Mesenchymal stem cell (in vitro differentiated cells and primary cell): Measurements from ENCODE around the gene ATAD2B.
A peak's percentile ranks its signal among the peaks of the same experiment; 100 is the strongest.

Experiments
- DNase-seq: peaks from one replicate; pipeline ENCODE4 v3.0.0-alpha.2; 2013
- H2AFZ ChIP-seq: one replicate; pipeline ENCODE4 v1.6.1; 2013; ENCODE audit warnings: low read depth, mild to moderate bottlenecking, control low read depth, inconsistent platforms, low read length, moderate library complexity
- H2AK5ac ChIP-seq: 2 replicates; pipeline ENCODE4 v1.6.1; 2013; ENCODE audit warnings: low read length, moderate library complexity, mild to moderate bottlenecking, inconsistent platforms; ENCODE audit not compliant: severe bottlenecking
- H2BK120ac ChIP-seq: one replicate; pipeline ENCODE4 v1.6.1; 2013; ENCODE audit warnings: low read depth, mild to moderate bottlenecking, inconsistent platforms, low read length, moderate library complexity
- H2BK12ac ChIP-seq, 2 experiments: one replicate each; pipeline ENCODE4 v1.6.1; 2013; ENCODE audit warnings: inconsistent platforms in 2 of 2, low read length in 2 of 2, mild to moderate bottlenecking in 2 of 2, moderate library complexity in 2 of 2, control low read depth in 1 of 2
- H2BK15ac ChIP-seq: one replicate; pipeline ENCODE4 v1.6.1; 2013; ENCODE audit warnings: mild to moderate bottlenecking, low read depth, inconsistent platforms; ENCODE audit not compliant: poor library complexity, severe bottlenecking
- H2BK5ac ChIP-seq: 2 replicates; pipeline ENCODE4 v1.6.1; 2013; ENCODE audit warnings: low read depth, mild to moderate bottlenecking, low read length, control low read depth, inconsistent platforms; ENCODE audit not compliant: poor library complexity, severe bottlenecking
- H3K14ac ChIP-seq, 2 experiments: one replicate each; pipeline ENCODE4 v1.6.1; 2013; ENCODE audit warnings: inconsistent platforms in 2 of 2, low read length in 2 of 2, control low read depth in 1 of 2, mild to moderate bottlenecking in 1 of 2, moderate library complexity in 1 of 2
- H3K18ac ChIP-seq, 2 experiments: one replicate each; pipeline ENCODE4 v1.6.1; 2013; ENCODE audit warnings: inconsistent platforms in 2 of 2, low read length in 2 of 2, control low read depth in 1 of 2, low read depth in 1 of 2, mild to moderate bottlenecking in 1 of 2
- H3K23ac ChIP-seq, 2 experiments: one replicate each; pipeline ENCODE4 v1.6.1; 2013; ENCODE audit warnings: inconsistent platforms in 2 of 2, low read length in 2 of 2, mild to moderate bottlenecking in 2 of 2, moderate library complexity in 2 of 2, control low read depth in 1 of 2
- H3K27ac ChIP-seq: 2 replicates; pipeline ENCODE4 v1.5.1; 2013; ENCODE audit warnings: mild to moderate bottlenecking, moderate library complexity, low read length, control low read depth, inconsistent platforms; ENCODE audit not compliant: poor library complexity, severe bottlenecking
- H3K27me3 ChIP-seq, 2 experiments: 2 replicates each; pipeline versions ENCODE4 v1.6.1 to v1.7.0; 2013; ENCODE audit warnings: low read length in 2 of 2, mild to moderate bottlenecking in 2 of 2, moderate library complexity in 2 of 2, control low read depth in 1 of 2, inconsistent platforms in 1 of 2; ENCODE audit not compliant: control insufficient read depth in 1 of 2, insufficient read depth in 1 of 2
- H3K36me3 ChIP-seq, 2 experiments: 2 replicates each; pipeline versions ENCODE4 v1.6.1 to v1.7.0; 2013; ENCODE audit warnings: low read length in 2 of 2, control low read depth in 1 of 2, inconsistent platforms in 1 of 2, low read depth in 1 of 2, mild to moderate bottlenecking in 1 of 2; ENCODE audit not compliant: insufficient read depth in 2 of 2, control insufficient read depth in 1 of 2
- H3K4ac ChIP-seq, 2 experiments: one replicate each; pipeline ENCODE4 v1.6.1; 2013; ENCODE audit warnings: inconsistent platforms in 2 of 2, low read length in 2 of 2, mild to moderate bottlenecking in 2 of 2, moderate library complexity in 2 of 2, control low read depth in 1 of 2, low read depth in 1 of 2
- H3K4me1 ChIP-seq: 2 replicates; pipeline ENCODE4 v1.6.1; 2013; ENCODE audit warnings: low read depth, low read length, control low read depth; ENCODE audit not compliant: control insufficient read depth, insufficient read depth
- H3K4me2 ChIP-seq: 2 replicates; pipeline ENCODE4 v1.6.1; 2013; ENCODE audit warnings: low read length, mild to moderate bottlenecking, inconsistent platforms; ENCODE audit not compliant: poor library complexity, severe bottlenecking
- H3K4me3 ChIP-seq, 2 experiments: 2 replicates each; pipeline versions ENCODE4 v1.5.1 to v1.7.0; 2013; ENCODE audit warnings: low read length in 2 of 2, mild to moderate bottlenecking in 2 of 2, control low read depth in 1 of 2, low read depth in 1 of 2; ENCODE audit not compliant: insufficient read depth in 1 of 2
- H3K79me1 ChIP-seq: replicated peaks from 2 replicates; pipeline ENCODE4 v1.6.1; 2013; ENCODE audit warnings: mild to moderate bottlenecking, control low read depth, low read length, inconsistent platforms; ENCODE audit not compliant: poor library complexity, severe bottlenecking
- H3K9ac ChIP-seq: 2 replicates; pipeline ENCODE4 v1.7.0; 2013; ENCODE audit warnings: mild to moderate bottlenecking, low read length, moderate library complexity
- H3K9me3 ChIP-seq: 2 replicates; pipeline ENCODE4 v1.7.0; 2013; ENCODE audit warnings: mild to moderate bottlenecking, low read length; ENCODE audit not compliant: control insufficient read depth
- H4K8ac ChIP-seq: one replicate; pipeline ENCODE4 v1.6.1; 2013; ENCODE audit warnings: inconsistent platforms, mild to moderate bottlenecking, low read length, moderate library complexity
- H4K91ac ChIP-seq: one replicate; pipeline ENCODE4 v1.6.1; 2013; ENCODE audit warnings: mild to moderate bottlenecking, low read length, inconsistent platforms
- WGBS: methylation state at CpG from one replicate; pipeline ENCODE4 v1.1.7; 2013; ENCODE audit warnings: mixed read lengths; 5-methylcytosine and 5-hydroxymethylcytosine counted together

ATAD2B gene

GRCh38 chr2:23718931-23719700 lies 207.8 kb downstream of the ATAD2B start:
- Histone ChIP-seq H2BK12ac (no peak overlapping the region), H3K4me1 (peaks cover 2% of the 10 kb centered on the region), H3K14ac (no peak overlapping the region), H3K27me3 (no peaks in the 10 kb centered on the region), H2AFZ (no peak overlapping the region), H3K4ac (no peak overlapping the region), H2BK120ac (no peak overlapping the region), H3K9me3 (peaks cover 20% of the 10 kb centered on the region), H3K4me2 (no peak overlapping the region), H2AK5ac (no peak overlapping the region), H2BK15ac (no peak overlapping the region), H3K4me3 (no peak overlapping the region), H2BK5ac (no peak overlapping the region), H3K9ac (no peak overlapping the region), H3K36me3 (peaks cover 7 to 22% of the 10 kb centered on the region in 2 experiments), H3K23ac (no peak overlapping the region), H4K8ac (no peak overlapping the region), H3K79me1 (peaks cover 19% of the 10 kb centered on the region), H3K18ac (no peak overlapping the region), H4K91ac (no peak overlapping the region), H3K27ac (no peak overlapping the region)
- WGBS = 95% methylated on average over 4 of the region's 4 CpGs
- DNase-seq = no peak

DNA sequence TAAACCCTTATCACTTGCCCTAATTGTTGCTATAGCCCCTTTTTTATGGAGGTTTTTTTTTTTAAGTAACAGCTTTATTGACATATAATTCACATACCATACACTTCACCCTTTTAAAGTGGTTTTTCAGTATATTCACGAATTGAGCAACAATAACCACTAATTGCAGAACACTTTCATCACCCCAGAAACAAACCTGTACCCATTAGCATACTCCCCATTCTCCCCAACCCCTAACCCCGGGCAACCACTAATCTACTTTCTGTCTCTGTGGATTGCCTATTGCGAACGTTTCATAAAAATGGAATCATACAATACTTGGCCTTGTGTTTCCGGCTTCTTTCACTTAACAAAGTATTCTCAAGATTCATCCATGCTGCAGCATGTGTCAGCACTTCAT lies 213.6 kb downstream of the ATAD2B start:
- no peak overlapping the region for H3K27ac ChIP-seq
- peaks cover 10% of the 10 kb centered on the region for H3K4me1 ChIP-seq
- no peak overlapping the region for H3K23ac ChIP-seq
- no peak overlapping the region for H2BK120ac ChIP-seq
- H3K79me1 ChIP-seq = peaks cover 3% of the 10 kb centered on the region
- no peak overlapping the region for H3K14ac ChIP-seq
- 95% methylated on average over 5 of the region's 5 CpGs for WGBS
- H2BK15ac ChIP-seq = no peak overlapping the region
- H3K4me3 ChIP-seq = no peak overlapping the region
- no peak overlapping the region for H3K18ac ChIP-seq
- H3K4ac ChIP-seq = no peak overlapping the region
- no peak overlapping the region for H4K8ac ChIP-seq
- peak; percentile 7 for DNase-seq
- no peaks in the 10 kb centered on the region for H3K9me3 ChIP-seq
- H2AK5ac ChIP-seq = no peak overlapping the region
- no peak overlapping the region for H2BK12ac ChIP-seq
- no peak overlapping the region for H3K4me2 ChIP-seq
- no peak overlapping the region for H4K91ac ChIP-seq
- H2AFZ ChIP-seq = no peak overlapping the region
- no peak overlapping the region for H3K9ac ChIP-seq
- H3K36me3 ChIP-seq = peaks cover 4 to 15% of the 10 kb centered on the region in 2 experiments
- H3K27me3 ChIP-seq = no peaks in the 10 kb centered on the region
- no peak overlapping the region for H2BK5ac ChIP-seq

DNA sequence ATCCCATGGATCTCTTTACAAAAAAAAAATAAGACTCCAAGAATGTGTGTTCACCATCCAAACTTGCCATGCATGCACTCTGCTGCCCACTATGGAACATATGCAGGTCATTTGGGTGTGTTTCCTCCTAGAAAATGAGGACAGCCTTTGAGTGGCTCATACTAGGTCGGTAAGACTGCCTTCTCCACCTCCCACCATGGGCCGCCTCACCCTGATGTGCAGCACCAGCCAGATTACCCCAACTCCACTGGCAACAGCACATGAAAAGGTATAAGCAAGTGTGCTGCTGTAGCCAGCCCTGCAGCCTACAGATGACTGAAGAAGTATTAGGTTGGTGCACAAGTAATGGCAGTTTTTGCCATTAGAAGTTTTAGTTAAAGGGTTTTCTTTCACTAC lies 214.2 kb downstream of the ATAD2B start:
- H3K4me1 ChIP-seq = peaks cover 10% of the 10 kb centered on the region
- H3K23ac ChIP-seq = no peak overlapping the region
- no peak overlapping the region for H2AFZ ChIP-seq
- no peak overlapping the region for H3K4ac ChIP-seq
- H2AK5ac ChIP-seq = no peak overlapping the region
- H3K27ac ChIP-seq = no peak overlapping the region
- H2BK5ac ChIP-seq = no peak overlapping the region
- 78% methylated on average over 2 of the region's 2 CpGs for WGBS
- no peak overlapping the region for H3K9ac ChIP-seq
- no peak overlapping the region for H2BK120ac ChIP-seq
- no peak for DNase-seq
- no peak overlapping the region for H4K91ac ChIP-seq
- H4K8ac ChIP-seq = no peak overlapping the region
- H3K4me3 ChIP-seq = no peak overlapping the region
- no peaks in the 10 kb centered on the region for H3K27me3 ChIP-seq
- H3K14ac ChIP-seq = no peak overlapping the region
- no peak overlapping the region for H3K4me2 ChIP-seq
- no peak overlapping the region for H2BK15ac ChIP-seq
- H2BK12ac ChIP-seq = no peak overlapping the region
- H3K36me3 ChIP-seq = peaks cover 5 to 21% of the 10 kb centered on the region in 2 experiments
- peaks cover 3% of the 10 kb centered on the region for H3K79me1 ChIP-seq
- H3K9me3 ChIP-seq = no peaks in the 10 kb centered on the region
- H3K18ac ChIP-seq = no peak overlapping the region

DNA sequence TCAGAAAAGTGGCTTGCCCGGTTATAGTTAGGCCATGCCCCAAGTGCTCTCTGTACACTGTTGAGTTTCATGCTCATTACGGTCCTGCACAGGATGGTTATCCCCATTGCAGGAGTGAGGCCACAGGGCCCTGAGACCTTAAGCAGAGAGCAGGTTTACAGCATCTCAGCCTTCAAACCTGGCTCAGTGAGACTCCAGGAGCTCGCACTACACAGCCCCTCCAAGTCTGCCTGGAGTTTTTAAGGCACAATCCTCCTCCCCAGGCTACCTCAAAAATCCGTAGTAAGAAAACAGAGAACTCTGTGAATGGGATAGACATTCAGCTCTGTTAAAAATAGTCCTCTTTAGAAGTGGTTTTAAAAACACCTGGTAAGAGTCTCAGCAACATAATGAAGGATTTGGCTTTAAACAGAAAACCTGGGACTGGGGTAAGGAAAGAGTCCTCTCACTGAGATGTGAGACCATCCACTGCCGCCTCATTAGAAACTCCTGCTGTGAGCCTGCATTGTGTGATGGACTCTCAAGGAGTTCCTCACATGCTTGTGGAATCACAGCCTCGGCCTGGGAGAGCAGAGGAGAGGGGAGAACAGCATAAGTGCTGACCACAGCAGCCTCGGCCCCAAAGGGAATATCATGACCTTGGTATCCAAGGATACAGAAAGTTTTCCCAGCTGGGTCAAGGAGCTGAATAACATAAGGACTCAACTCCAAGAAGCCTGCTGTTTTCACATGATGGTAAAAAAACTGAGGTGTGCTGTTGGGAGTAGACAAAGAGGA lies 214.8 kb downstream of the ATAD2B start:
- H2BK15ac ChIP-seq = no peak overlapping the region
- H3K18ac ChIP-seq = no peak overlapping the region
- H3K79me1 ChIP-seq = peaks cover 3% of the 10 kb centered on the region
- no peak overlapping the region for H3K14ac ChIP-seq
- no peak overlapping the region for H3K4me3 ChIP-seq
- H3K27me3 ChIP-seq = no peaks in the 10 kb centered on the region
- WGBS = 58% methylated on average over 7 of the region's 7 CpGs
- peaks cover 10% of the 10 kb centered on the region for H3K4me1 ChIP-seq
- no peak overlapping the region for H3K9ac ChIP-seq
- no peak overlapping the region for H3K4ac ChIP-seq
- peak; percentile 82 for DNase-seq
- H2AK5ac ChIP-seq = peak overlapping the region; percentile 31
- H3K23ac ChIP-seq = peak overlapping the region in 1 of 2 experiments; percentile 23
- no peaks in the 10 kb centered on the region for H3K9me3 ChIP-seq
- no peak overlapping the region for H2AFZ ChIP-seq
- no peak overlapping the region for H3K4me2 ChIP-seq
- no peak overlapping the region for H4K8ac ChIP-seq
- peak overlapping the region; percentile 28 for H3K27ac ChIP-seq
- H2BK120ac ChIP-seq = no peak overlapping the region
- H2BK12ac ChIP-seq = peak overlapping the region in 1 of 2 experiments; percentile 15
- no peak overlapping the region for H4K91ac ChIP-seq
- peaks cover 7 to 27% of the 10 kb centered on the region in 2 experiments for H3K36me3 ChIP-seq
- H2BK5ac ChIP-seq = no peak overlapping the region
